Measurements from ENCODE around the gene CHP2. TPM values are rescaled to one million over a fixed set of nuclear protein-coding genes. Genes with fewer than 3 reads are reported as not detected.

The CHP2 gene
- total RNA-seq, 1 donor from 2014 or later = not detected

Other genes with a start within 250 kb of the CHP2 start
- gene GGA2, start 244.5 kb upstream of the CHP2 start, total RNA-seq = 27.6 and 31.0 TPM in 2 replicates
- 24.5 and 28.8 TPM in 2 replicates for gene EARS2, start 197.7 kb upstream of the CHP2 start, total RNA-seq
- 60.1 and 93.2 TPM in 2 replicates for gene UBFD1, start 197.3 kb upstream of the CHP2 start, total RNA-seq
- gene NDUFAB1, start 158.7 kb upstream of the CHP2 start, total RNA-seq = 146 and 159 TPM in 2 replicates
- 9.2 and 9.4 TPM in 2 replicates for gene PALB2, start 113.7 kb upstream of the CHP2 start, total RNA-seq
- 59.9 and 90.1 TPM in 2 replicates for gene DCTN5, start 113.6 kb upstream of the CHP2 start, total RNA-seq
- gene PLK1, start 76.1 kb upstream of the CHP2 start, total RNA-seq = 22.4 and 47.7 TPM in 2 replicates
- not detected in 2 replicates for gene ERN2, start 41.8 kb upstream of the CHP2 start, total RNA-seq
- not detected in 2 replicates for gene PRKCB, start 81.0 kb downstream of the CHP2 start, total RNA-seq